ENCODE data around the gene ANGPTL2. TPM values are rescaled to one million over a fixed set of nuclear protein-coding genes. Genes with fewer than 3 reads are reported as not detected.
"Not testable (repeated sequence)": the region's sequence is repeated elsewhere in the genome, so short reads cannot be mapped to it uniquely, and the experiment has no call there.

ANGPTL2 gene
- 4.9 TPM in 2 replicates for total RNA-seq

- Histone ChIP-seq H3K27me3 (ENCODE audit: control insufficient read depth, insufficient read depth, low read length) (no peaks in the 10 kb centered on the region), H3K4me3 (ENCODE audit: low read depth, low read length) (peak within 1 kb of the TSS; percentile 51), H3K36me3 (ENCODE audit: control insufficient read depth, insufficient read depth, low read length) (no peaks in the 10 kb centered on the region)
- DNase-seq (ENCODE audit: low read depth): peak; percentile 65
- no peak for TF ChIP-seq CTCF (IDR thresholded peaks at IDR 0.05; ENCODE audit: insufficient read depth, low read length, poor library complexity, severe bottlenecking)
Observed at GRCh38 chr9:127122176-127123063, at the start of gene ANGPTL2. Gene ANGPTL2, minus strand, starts transcription at chr9:127122635. Its CDS starts 13,904 bp downstream, at chr9:127108731.

DNA sequence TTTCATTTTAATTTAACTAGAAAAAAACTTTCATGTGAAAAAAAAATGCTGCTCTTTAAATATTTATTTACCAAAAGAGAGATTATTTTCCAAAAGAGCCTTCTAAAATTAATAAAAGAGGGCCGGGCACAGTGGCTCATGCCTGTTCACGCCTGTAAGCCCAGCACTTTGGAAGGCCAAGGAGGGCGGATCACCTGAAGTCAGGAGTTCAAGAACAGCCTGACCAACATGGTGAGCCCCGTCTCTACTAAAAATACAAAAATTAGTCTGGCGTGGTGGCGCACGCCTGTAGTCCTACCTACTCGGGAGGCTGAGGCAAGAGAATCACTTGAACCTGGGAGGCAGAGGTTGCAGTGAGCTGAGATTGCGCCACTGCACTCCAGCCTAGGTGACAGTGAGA is 48.9 kb upstream of the ANGPTL2 start:
- H3K36me3 ChIP-seq (ENCODE audit: control insufficient read depth, insufficient read depth, low read length); H3K4me3 ChIP-seq (ENCODE audit: low read depth, low read length); DNase-seq (ENCODE audit: low read depth); H3K27me3 ChIP-seq (ENCODE audit: control insufficient read depth, insufficient read depth, low read length): not testable (repeated sequence)

DNA sequence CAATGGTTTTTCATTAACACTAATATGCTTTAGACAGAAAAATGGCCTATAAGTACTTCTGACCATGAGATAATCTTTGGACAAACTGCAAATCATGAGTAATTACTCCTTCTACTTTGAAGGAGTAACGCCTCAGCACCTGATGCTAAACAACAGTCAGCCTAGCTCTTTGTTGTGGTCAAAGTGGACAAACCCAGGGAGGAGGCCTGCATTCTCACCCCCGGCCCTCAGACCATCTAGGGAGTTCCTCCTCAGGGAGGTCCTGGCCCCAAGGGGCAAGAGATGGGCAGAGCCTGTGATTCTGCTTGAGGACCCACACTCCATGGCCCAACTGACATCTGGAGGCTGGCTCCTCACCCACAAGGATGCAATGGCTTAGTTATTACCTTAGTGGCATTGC is 48.2 kb upstream of the ANGPTL2 start:
- H3K4me3 ChIP-seq (ENCODE audit: low read depth, low read length): no peak overlapping the region

GRCh38 chr9:127170103-127170502 is 47.7 kb upstream of the ANGPTL2 start:
- no peak for TF ChIP-seq CTCF (IDR thresholded peaks at IDR 0.05; ENCODE audit: insufficient read depth, low read length, poor library complexity, severe bottlenecking)
- no peak for DNase-seq (ENCODE audit: low read depth)
- Histone ChIP-seq H3K27me3 (ENCODE audit: control insufficient read depth, insufficient read depth, low read length) (no peaks in the 10 kb centered on the region), H3K4me3 (ENCODE audit: low read depth, low read length) (no peak overlapping the region), H3K36me3 (ENCODE audit: control insufficient read depth, insufficient read depth, low read length) (no peaks in the 10 kb centered on the region)

More for the DNA sequence above, 48.2 kb upstream of the ANGPTL2 start:
- H3K36me3 ChIP-seq (ENCODE audit: control insufficient read depth, insufficient read depth, low read length): no peaks in the 10 kb centered on the region
- no peaks in the 10 kb centered on the region for H3K27me3 ChIP-seq (ENCODE audit: control insufficient read depth, insufficient read depth, low read length)
- no peak for TF ChIP-seq CTCF (IDR thresholded peaks at IDR 0.05; ENCODE audit: insufficient read depth, low read length, poor library complexity, severe bottlenecking)
- peak; percentile 25 for DNase-seq (ENCODE audit: low read depth)

DNA sequence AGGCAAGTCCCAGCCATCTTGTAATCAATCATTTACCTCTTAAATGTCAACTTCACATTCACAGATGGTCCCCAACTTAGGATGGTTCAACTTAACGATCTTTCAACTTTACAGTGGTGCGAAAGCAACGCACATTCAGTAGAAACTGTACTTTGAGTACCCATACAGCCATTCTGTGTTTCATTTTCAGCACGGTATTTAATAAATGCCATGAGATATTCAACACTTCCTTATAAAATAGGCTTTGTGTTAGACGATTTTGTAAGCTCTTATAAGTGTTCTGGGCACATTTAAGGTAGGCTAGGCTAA is 47.1 kb upstream of the ANGPTL2 start:
- no peak overlapping the region for H3K4me3 ChIP-seq (ENCODE audit: low read depth, low read length)
- no peak for TF ChIP-seq CTCF (IDR thresholded peaks at IDR 0.05; ENCODE audit: insufficient read depth, low read length, poor library complexity, severe bottlenecking)
- H3K36me3 ChIP-seq (ENCODE audit: control insufficient read depth, insufficient read depth, low read length): no peaks in the 10 kb centered on the region
- DNase-seq (ENCODE audit: low read depth): no peak
- no peaks in the 10 kb centered on the region for H3K27me3 ChIP-seq (ENCODE audit: control insufficient read depth, insufficient read depth, low read length)

- TF ChIP-seq CTCF (IDR thresholded peaks at IDR 0.05; ENCODE audit: insufficient read depth, low read length, poor library complexity, severe bottlenecking): no peak
- no peaks in the 10 kb centered on the region for H3K27me3 ChIP-seq (ENCODE audit: control insufficient read depth, insufficient read depth, low read length)
- no peak for DNase-seq (ENCODE audit: low read depth)
Observed at GRCh38 chr9:127168756-127169574, 46.5 kb upstream of the ANGPTL2 start.

More at GRCh38 chr9:127168756-127169574, 46.5 kb upstream of the ANGPTL2 start:
- Histone ChIP-seq H3K36me3 (ENCODE audit: control insufficient read depth, insufficient read depth, low read length) (no peaks in the 10 kb centered on the region), H3K4me3 (ENCODE audit: low read depth, low read length) (no peak overlapping the region)
